ENCODE results near the gene CAPS2.

The CAPS2 gene

DNA sequence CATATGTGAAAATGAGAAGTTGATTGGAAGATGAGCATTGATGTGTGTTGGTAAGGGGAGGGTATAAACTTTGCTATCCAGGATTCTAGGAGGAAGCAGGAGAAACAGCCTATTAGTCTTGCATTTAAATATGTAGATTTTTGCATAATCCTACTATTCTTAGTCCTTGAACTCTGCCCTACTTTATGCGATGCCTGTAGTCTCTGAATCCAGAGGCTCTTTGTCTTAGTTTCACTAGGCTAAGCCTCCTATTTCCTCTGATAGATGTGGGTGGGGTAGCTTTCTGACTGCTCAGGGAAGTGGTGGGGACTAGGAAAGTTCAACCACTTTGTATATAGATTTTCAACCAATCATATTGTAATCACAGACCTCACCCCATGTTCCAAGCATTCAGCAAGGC is 71.0 kb downstream of the CAPS2 start:
- no peak overlapping the region for H3K4me3 ChIP-seq (ENCODE audit: low read length, poor library complexity, severe bottlenecking)
- H3F3A ChIP-seq (ENCODE audit: low read depth) = no peaks in the 10 kb centered on the region
- no peak for TF ChIP-seq EZH2phosphoT487 (IDR thresholded peaks at IDR 0.05; ENCODE audit: borderline replicate concordance)
- TF ChIP-seq, protein P1, sequence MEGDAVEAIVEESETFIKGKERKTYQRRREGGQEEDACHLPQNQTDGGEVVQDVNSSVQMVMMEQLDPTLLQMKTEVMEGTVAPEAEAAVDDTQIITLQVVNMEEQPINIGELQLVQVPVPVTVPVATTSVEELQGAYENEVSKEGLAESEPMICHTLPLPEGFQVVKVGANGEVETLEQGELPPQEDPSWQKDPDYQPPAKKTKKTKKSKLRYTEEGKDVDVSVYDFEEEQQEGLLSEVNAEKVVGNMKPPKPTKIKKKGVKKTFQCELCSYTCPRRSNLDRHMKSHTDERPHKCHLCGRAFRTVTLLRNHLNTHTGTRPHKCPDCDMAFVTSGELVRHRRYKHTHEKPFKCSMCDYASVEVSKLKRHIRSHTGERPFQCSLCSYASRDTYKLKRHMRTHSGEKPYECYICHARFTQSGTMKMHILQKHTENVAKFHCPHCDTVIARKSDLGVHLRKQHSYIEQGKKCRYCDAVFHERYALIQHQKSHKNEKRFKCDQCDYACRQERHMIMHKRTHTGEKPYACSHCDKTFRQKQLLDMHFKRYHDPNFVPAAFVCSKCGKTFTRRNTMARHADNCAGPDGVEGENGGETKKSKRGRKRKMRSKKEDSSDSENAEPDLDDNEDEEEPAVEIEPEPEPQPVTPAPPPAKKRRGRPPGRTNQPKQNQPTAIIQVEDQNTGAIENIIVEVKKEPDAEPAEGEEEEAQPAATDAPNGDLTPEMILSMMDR (conservative IDR thresholded peaks at IDR 0.05; ENCODE audit: low read length) = no peak
- H3K4me1 ChIP-seq (ENCODE audit: insufficient read depth, low read length, poor library complexity, severe bottlenecking) = no peaks in the 10 kb centered on the region
- H3K27me3 ChIP-seq (ENCODE audit: insufficient read depth, low read length, poor library complexity, severe bottlenecking) = no peaks in the 10 kb centered on the region
- no peaks in the 10 kb centered on the region for H3K79me2 ChIP-seq (ENCODE audit: insufficient read depth, low read length)
- no peaks in the 10 kb centered on the region for H3K9me2 ChIP-seq (replicated peaks; ENCODE audit: low read depth, low read length)
- H3K9ac ChIP-seq (ENCODE audit: low read depth, low read length, poor library complexity, severe bottlenecking) = no peak overlapping the region
- no peak overlapping the region for H2AFZ ChIP-seq (ENCODE audit: low read length)
- H4K20me1 ChIP-seq (ENCODE audit: insufficient read depth, low read length, poor library complexity, severe bottlenecking) = no peaks in the 10 kb centered on the region
- H3K36me3 ChIP-seq (ENCODE audit: insufficient read depth, low read length) = no peaks in the 10 kb centered on the region
- no peak overlapping the region for H3K4me2 ChIP-seq (ENCODE audit: low read depth, low read length, poor library complexity, severe bottlenecking)
- no peaks in the 10 kb centered on the region for H3K9me3 ChIP-seq (ENCODE audit: insufficient read depth, low read depth, low read length)

DNA sequence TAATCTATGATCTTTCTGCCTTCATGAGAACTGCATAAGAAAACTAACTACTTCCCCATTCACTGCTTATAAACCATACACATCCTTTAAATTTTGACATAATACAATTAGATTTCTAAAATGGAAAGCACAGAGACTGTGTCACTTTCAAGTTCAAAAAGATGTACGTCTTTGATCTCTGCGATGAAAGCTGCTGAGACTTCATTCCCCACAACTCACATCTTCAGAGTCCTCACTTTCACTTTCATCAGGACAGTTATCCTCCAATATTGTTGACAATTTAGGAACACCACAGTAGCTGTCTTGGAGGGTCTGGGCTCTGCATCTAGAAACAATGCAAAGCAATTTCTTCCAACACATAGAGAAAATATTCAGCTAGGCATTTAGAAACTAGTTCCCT is 72.6 kb downstream of the CAPS2 start:
- Histone ChIP-seq H3K4me1 (ENCODE audit: insufficient read depth, low read length, poor library complexity, severe bottlenecking) (no peaks in the 10 kb centered on the region), H3K9me2 (replicated peaks; ENCODE audit: low read depth, low read length) (no peaks in the 10 kb centered on the region), H3K9ac (ENCODE audit: low read depth, low read length, poor library complexity, severe bottlenecking) (no peak overlapping the region), H3F3A (ENCODE audit: low read depth) (no peaks in the 10 kb centered on the region), H4K20me1 (ENCODE audit: insufficient read depth, low read length, poor library complexity, severe bottlenecking) (no peaks in the 10 kb centered on the region), H3K27me3 (ENCODE audit: insufficient read depth, low read length, poor library complexity, severe bottlenecking) (no peaks in the 10 kb centered on the region), H3K79me2 (ENCODE audit: insufficient read depth, low read length) (no peaks in the 10 kb centered on the region), H2AFZ (ENCODE audit: low read length) (peak overlapping the region; percentile 11; the same call in 1 of the 2 replicates), H3K4me3 (ENCODE audit: low read length, poor library complexity, severe bottlenecking) (peak overlapping the region; percentile 35), H3K9me3 (ENCODE audit: insufficient read depth, low read depth, low read length) (no peaks in the 10 kb centered on the region), H3K4me2 (ENCODE audit: low read depth, low read length, poor library complexity, severe bottlenecking) (peak overlapping the region; percentile 54), H3K36me3 (ENCODE audit: insufficient read depth, low read length) (no peaks in the 10 kb centered on the region)
- TF ChIP-seq, protein P1 (conservative IDR thresholded peaks at IDR 0.05; ENCODE audit: low read length) = no peak
- TF ChIP-seq EZH2phosphoT487 (IDR thresholded peaks at IDR 0.05; ENCODE audit: borderline replicate concordance) = no peak

DNA sequence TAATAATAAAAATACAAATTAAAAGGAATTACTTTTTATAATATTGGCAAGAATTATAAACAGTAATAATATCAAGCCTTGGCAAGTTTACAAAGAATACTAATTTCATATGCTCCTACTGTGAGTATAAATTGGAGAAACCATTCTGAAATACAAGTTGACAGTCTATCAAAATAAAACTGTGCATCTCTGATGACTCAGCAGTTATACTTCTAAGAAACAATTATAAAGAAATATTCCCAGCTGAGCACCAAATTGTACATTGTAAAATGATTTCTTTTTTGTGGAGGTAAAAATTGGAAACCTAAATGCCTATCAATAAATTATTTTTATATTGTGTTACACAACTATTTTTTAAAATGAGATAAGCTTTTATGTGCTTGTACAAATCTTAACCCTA is 85.0 kb downstream of the CAPS2 start:
- Histone ChIP-seq H2AFZ (ENCODE audit: low read length) (no peak overlapping the region), H3K9ac (ENCODE audit: low read depth, low read length, poor library complexity, severe bottlenecking) (no peak overlapping the region)
- TF ChIP-seq, protein P1 (conservative IDR thresholded peaks at IDR 0.05; ENCODE audit: low read length) = no peak
- TF ChIP-seq EZH2phosphoT487 (IDR thresholded peaks at IDR 0.05; ENCODE audit: borderline replicate concordance) = no peak

More for the DNA sequence above, 85.0 kb downstream of the CAPS2 start:
- H4K20me1 ChIP-seq (ENCODE audit: insufficient read depth, low read length, poor library complexity, severe bottlenecking) = no peaks in the 10 kb centered on the region
- no peaks in the 10 kb centered on the region for H3K79me2 ChIP-seq (ENCODE audit: insufficient read depth, low read length)
- no peaks in the 10 kb centered on the region for H3F3A ChIP-seq (ENCODE audit: low read depth)
- no peaks in the 10 kb centered on the region for H3K36me3 ChIP-seq (ENCODE audit: insufficient read depth, low read length)
- H3K4me1 ChIP-seq (ENCODE audit: insufficient read depth, low read length, poor library complexity, severe bottlenecking) = no peaks in the 10 kb centered on the region
- H3K4me2 ChIP-seq (ENCODE audit: low read depth, low read length, poor library complexity, severe bottlenecking) = no peak overlapping the region
- no peak overlapping the region for H3K4me3 ChIP-seq (ENCODE audit: low read length, poor library complexity, severe bottlenecking)
- H3K27me3 ChIP-seq (ENCODE audit: insufficient read depth, low read length, poor library complexity, severe bottlenecking) = no peaks in the 10 kb centered on the region
- H3K9me2 ChIP-seq (replicated peaks; ENCODE audit: low read depth, low read length) = no peaks in the 10 kb centered on the region
- H3K9me3 ChIP-seq (ENCODE audit: insufficient read depth, low read depth, low read length) = no peaks in the 10 kb centered on the region
